ENCODE data around the gene TSR3. TPM values are rescaled to one million over a fixed set of nuclear protein-coding genes. Genes with fewer than 3 reads are reported as not detected.

The TSR3 gene
- total and polyA plus RNA-seq, 2 donors (not counting 1 experiment from before 2014, with no cell fraction given), result 35.7 to 43.7 TPM

GRCh38 chr16:1338855-1339675 is 12.6 kb downstream of the TSR3 start:
- no peak overlapping the region for H3K4me2 ChIP-seq (replicated peaks; ENCODE audit: low read depth, low read length, poor library complexity, severe bottlenecking)
- no peak overlapping the region for H3K4me3 Mint-ChIP-seq
- peaks cover 29% of the 10 kb centered on the region for H4K20me1 ChIP-seq (ENCODE audit: control insufficient read depth, insufficient read depth, low read length, poor library complexity, severe bottlenecking)
- no peak overlapping the region for H3K4me3 ChIP-seq (ENCODE audit: control extremely low read depth in 1 of 5, extremely low read depth in 1 of 5, insufficient read depth in 1 of 5, low read depth in 2 of 5, low read length in 4 of 5)
- H3K9me3 ChIP-seq (ENCODE audit: control extremely low read depth in 1 of 3, control insufficient read depth in 2 of 3, insufficient read depth in 1 of 3, low read length in 2 of 3), result peaks cover 0 to 9% (median 0%) of the 10 kb centered on the region in 3 donors
- H3K27me3 ChIP-seq (replicated peaks in 1 of 4; ENCODE audit: control extremely low read depth in 1 of 4, control insufficient read depth in 3 of 4, insufficient read depth in 4 of 4, low read length in 3 of 4), result peaks cover 0 to 18% (median 10%) of the 10 kb centered on the region in 4 experiments
- H3K27ac Mint-ChIP-seq, result no peak overlapping the region
- no peak overlapping the region for H2AFZ ChIP-seq (ENCODE audit: insufficient read depth, low read depth, low read length, poor library complexity, severe bottlenecking)
- H3K4me1 Mint-ChIP-seq, result peaks cover 29% of the 10 kb centered on the region
- no peak overlapping the region for H3K9ac ChIP-seq (ENCODE audit: low read length)
- no peaks in the 10 kb centered on the region for H3K36me3 ChIP-seq (replicated peaks in 1 of 2; ENCODE audit: control extremely low read depth in 1 of 2, control insufficient read depth in 1 of 2, extremely low read depth in 1 of 2, insufficient read depth in 2 of 2, low read length in 1 of 2)
- ATAC-seq (ENCODE audit: low read depth), result no peak
- H3K27ac ChIP-seq (ENCODE audit: low read length in 2 of 2), result no peak overlapping the region
- no peak for TF ChIP-seq EZH2 (IDR thresholded peaks at IDR 0.05; ENCODE audit: borderline replicate concordance, insufficient read depth, low read depth, low read length, poor library complexity, severe bottlenecking)
- peaks cover 3% of the 10 kb centered on the region for H3K27me3 Mint-ChIP-seq
- peaks cover 34 to 53% of the 10 kb centered on the region in 2 donors for H3K4me1 ChIP-seq (ENCODE audit: control insufficient read depth in 2 of 2, insufficient read depth in 2 of 2, low read length in 2 of 2)
- DNase-seq, result no peak
- H3K79me2 ChIP-seq (ENCODE audit: control insufficient read depth, insufficient read depth, low read length), result no peaks in the 10 kb centered on the region
- CTCF ChIA-PET, result interaction anchor here (1.4 kb wide), 1 partner anchor 13 kb away, joined by 3 read pairs; no protein-coding TSS in a partner anchor
- 63% methylated on average over 28 of the region's 31 CpGs for WGBS (ENCODE audit: insufficient coverage)
- intact Hi-C loops (cut with micrococcal nuclease), result no loop called here
- POLR2A ChIA-PET, result no interaction called here
- no peaks in the 10 kb centered on the region for H3K9me3 Mint-ChIP-seq (ENCODE audit: insufficient read depth)

GRCh38 chr16:1338119-1338730 is 13.5 kb downstream of the TSR3 start:
- CTCF ChIA-PET, result interaction anchor here (0.9 to 1.4 kb wide), 3 partner anchors 11 to 22 kb away, joined by 3 to 4 read pairs (median 3); no protein-coding TSS in a partner anchor
- Histone ChIP-seq H3K9ac (ENCODE audit: low read length) (no peak overlapping the region), H3K79me2 (ENCODE audit: control insufficient read depth, insufficient read depth, low read length) (no peaks in the 10 kb centered on the region), H3K4me1 (ENCODE audit: control insufficient read depth in 2 of 2, insufficient read depth in 2 of 2, low read length in 2 of 2) (peaks cover 35 to 51% of the 10 kb centered on the region in 2 donors), H2AFZ (ENCODE audit: insufficient read depth, low read depth, low read length, poor library complexity, severe bottlenecking) (no peak overlapping the region), H3K27me3 (replicated peaks in 1 of 4; ENCODE audit: control extremely low read depth in 1 of 4, control insufficient read depth in 3 of 4, insufficient read depth in 4 of 4, low read length in 3 of 4) (peaks cover 0 to 23% (median 12%) of the 10 kb centered on the region in 4 experiments), H4K20me1 (ENCODE audit: control insufficient read depth, insufficient read depth, low read length, poor library complexity, severe bottlenecking) (peaks cover 26% of the 10 kb centered on the region), H3K4me3 (ENCODE audit: control extremely low read depth in 1 of 5, extremely low read depth in 1 of 5, insufficient read depth in 1 of 5, low read depth in 2 of 5, low read length in 4 of 5) (no peak overlapping the region), H3K36me3 (replicated peaks in 1 of 2; ENCODE audit: control extremely low read depth in 1 of 2, control insufficient read depth in 1 of 2, extremely low read depth in 1 of 2, insufficient read depth in 2 of 2, low read length in 1 of 2) (no peaks in the 10 kb centered on the region), H3K4me2 (replicated peaks; ENCODE audit: low read depth, low read length, poor library complexity, severe bottlenecking) (peak overlapping the region; percentile 8), H3K27ac (ENCODE audit: low read length in 2 of 2) (no peak overlapping the region), H3K9me3 (ENCODE audit: control extremely low read depth in 1 of 3, control insufficient read depth in 2 of 3, insufficient read depth in 1 of 3, low read length in 2 of 3) (peaks cover 0 to 9% (median 0%) of the 10 kb centered on the region in 3 donors)
- peaks cover 3% of the 10 kb centered on the region for H3K27me3 Mint-ChIP-seq
- intact Hi-C loops (cut with micrococcal nuclease), result no loop called here
- H3K9me3 Mint-ChIP-seq (ENCODE audit: insufficient read depth), result no peaks in the 10 kb centered on the region
- no peak overlapping the region for H3K27ac Mint-ChIP-seq
- ATAC-seq (ENCODE audit: low read depth), result no peak
- H3K4me3 Mint-ChIP-seq, result no peak overlapping the region
- H3K4me1 Mint-ChIP-seq, result peaks cover 26% of the 10 kb centered on the region
- WGBS (ENCODE audit: insufficient coverage), result 56% methylated on average over 26 of the region's 30 CpGs
- TF ChIP-seq CTCF (IDR thresholded peaks at IDR 0.05), result peak; percentile 60
- no peak for TF ChIP-seq EZH2 (IDR thresholded peaks at IDR 0.05; ENCODE audit: borderline replicate concordance, insufficient read depth, low read depth, low read length, poor library complexity, severe bottlenecking)
- POLR2A ChIA-PET, result no interaction called here
- no peak for DNase-seq

All from B cell (primary cell).